ENCODE measurements around the gene ZNF518B. TPM values are rescaled to one million over a fixed set of nuclear protein-coding genes. Genes with fewer than 3 reads are reported as not detected.

ZNF518B gene
- total and polyA plus RNA-seq, 9 of the 15 experiments (the other 6 are each of a cell fraction or from before 2014, with no cell fraction given), result 13.1 to 48.9 (median 37.5) TPM

DNA sequence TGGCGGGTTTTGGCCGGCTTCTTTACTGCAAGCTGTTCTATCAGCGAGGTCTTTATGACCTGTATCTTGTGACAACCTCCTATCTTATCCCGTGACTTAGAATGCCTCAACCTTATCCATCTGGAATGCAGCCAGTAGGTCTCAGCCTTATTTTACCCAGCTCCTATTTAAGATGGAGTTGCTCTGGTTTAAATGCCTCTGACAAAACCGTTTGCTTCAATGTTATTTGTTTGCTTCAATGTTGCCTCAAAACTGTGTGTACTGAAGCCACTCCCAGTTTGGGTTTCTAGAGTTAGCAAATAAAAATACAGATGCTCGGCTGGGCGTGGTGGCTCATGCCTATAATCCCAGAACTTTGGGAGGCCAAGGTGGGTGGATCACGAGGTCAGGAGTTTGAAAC, 51.6 kb downstream of the ZNF518B start (continued):
- TF ChIP-seq CXXC5 (CRISPR knock-in tag; IDR thresholded peaks at IDR 0.05) (peak; percentile 45), MAFG (tag; conservative IDR thresholded peaks at IDR 0.05) (no peak), ZNF583 (CRISPR knock-in tag; IDR thresholded peaks at IDR 0.05) (0 out of 2 replicates have a peak, but pooled peaks have one; percentile 76), ZNF212 (CRISPR knock-in tag; IDR thresholded peaks at IDR 0.05) (no peak), ZNF354B (CRISPR knock-in tag; IDR thresholded peaks at IDR 0.05) (peak; percentile 27; the same call in 1 of the 2 replicates), TEAD1 (CRISPR knock-in tag; IDR thresholded peaks at IDR 0.05) (peak in 1 of 2 experiments; percentile 71; a peak in 1 of 4 replicates), NR4A1 (CRISPR knock-in tag; IDR thresholded peaks at IDR 0.05) (no peak), NR4A1 (tag; IDR thresholded peaks at IDR 0.05) (0 out of 2 replicates have a peak, but pooled peaks have one; percentile 43), TFE3 (CRISPR knock-in tag; IDR thresholded peaks at IDR 0.05) (0 out of 2 replicates have a peak, but pooled peaks have one; percentile 1)

Measured in K562 (cell line).